GM19438 (cell line): ENCODE results near the gene CAMK2A.
"Not testable (repeated sequence)": the region's sequence is repeated elsewhere in the genome, so short reads cannot be mapped to it uniquely, and the experiment has no call there.

Experiments used
- ATAC-seq: cut with Tn5 transposase; IDR thresholded peaks from one replicate; pipeline ENCODE4 v1.9.1; 2021; ENCODE audit warnings: low read depth; ENCODE audit not compliant: unreplicated experiment

Gene CAMK2A

GRCh38 chr5:150241298-150242160 is 48.0 kb downstream of the CAMK2A start:
- no peak for ATAC-seq

- no peak for ATAC-seq
Observed at GRCh38 chr5:150239794-150240122, 49.8 kb downstream of the CAMK2A start.

GRCh38 chr5:150239099-150239793 is 50.3 kb downstream of the CAMK2A start:
- ATAC-seq = no peak

- ATAC-seq = no peak
Observed at GRCh38 chr5:150238646-150239045, 50.9 kb downstream of the CAMK2A start.

GRCh38 chr5:150236981-150237754 is 52.4 kb downstream of the CAMK2A start:
- no peak for ATAC-seq

- ATAC-seq = no peak
Observed at GRCh38 chr5:150236313-150236712, 53.3 kb downstream of the CAMK2A start.

GRCh38 chr5:150235500-150235854 is 54.1 kb downstream of the CAMK2A start:
- no peak for ATAC-seq

- ATAC-seq = peak; percentile 56
Observed at GRCh38 chr5:150234576-150235499, 54.7 kb downstream of the CAMK2A start.

GRCh38 chr5:150233706-150234105 is 55.9 kb downstream of the CAMK2A start:
- not testable (repeated sequence) for ATAC-seq

GRCh38 chr5:150230842-150231241 is 58.7 kb downstream of the CAMK2A start:
- ATAC-seq = no peak

GRCh38 chr5:150229571-150229970 is 60.0 kb downstream of the CAMK2A start:
- no peak for ATAC-seq

GRCh38 chr5:150227606-150228273 is 61.8 kb downstream of the CAMK2A start:
- ATAC-seq = no peak

GRCh38 chr5:150227036-150227435 is 62.5 kb downstream of the CAMK2A start:
- ATAC-seq = no peak

GRCh38 chr5:150224483-150225027 is 65.0 kb downstream of the CAMK2A start:
- ATAC-seq = no peak

GRCh38 chr5:150223474-150223873 is 66.1 kb downstream of the CAMK2A start:
- ATAC-seq = no peak

GRCh38 chr5:150222906-150223305 is 66.7 kb downstream of the CAMK2A start:
- ATAC-seq = no peak

GRCh38 chr5:150221471-150221870 is 68.1 kb downstream of the CAMK2A start:
- ATAC-seq = no peak

- ATAC-seq = no peak
Observed at GRCh38 chr5:150219861-150220260, 69.7 kb downstream of the CAMK2A start.

- ATAC-seq = no peak
Observed at GRCh38 chr5:150219142-150219541, 70.4 kb downstream of the CAMK2A start.

- no peak for ATAC-seq
Observed at GRCh38 chr5:150218693-150219035, 70.9 kb downstream of the CAMK2A start.
